Measurements from ENCODE around the gene PCDH15. TPM values are rescaled to one million over a fixed set of nuclear protein-coding genes. Genes with fewer than 3 reads are reported as not detected.

Gene PCDH15
- total RNA-seq, 1 donor from 2014 or later: 26.3 TPM

DNA sequence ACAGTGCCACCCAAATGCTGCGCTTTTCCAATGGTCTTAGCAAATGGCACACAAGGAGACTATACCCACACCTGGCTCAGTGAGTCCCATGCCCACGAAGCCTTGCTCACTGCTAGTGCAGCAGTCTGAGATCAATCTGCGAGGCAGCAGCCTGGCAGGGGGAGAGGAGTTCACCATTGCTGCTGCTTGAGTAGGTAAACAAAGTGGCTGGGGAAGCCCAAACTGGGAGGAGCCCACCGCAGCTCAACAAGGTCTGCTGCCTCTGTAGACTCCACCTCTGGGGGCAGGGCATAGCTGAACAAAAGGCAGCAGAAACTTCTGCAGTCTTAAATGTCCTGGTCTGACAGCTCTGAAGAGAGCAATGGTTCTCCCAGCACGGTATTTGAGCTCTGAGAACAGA lies 891.2 kb downstream of the PCDH15 start:
- Mint-ChIP-seq H3K4me3 (no peak overlapping the region), H3K4me1 (no peaks in the 10 kb centered on the region), H3K9me3 (peaks cover 25% of the 10 kb centered on the region), H3K36me3 (peaks cover 25% of the 10 kb centered on the region), H3K27me3 (ENCODE audit: low read depth) (no peaks in the 10 kb centered on the region), H3K27ac (no peak overlapping the region)
- DNase-seq (ENCODE audit: low spot score in 2 of 2, unreplicated experiment in 2 of 2): no peak
- TF ChIP-seq CTCF (IDR thresholded peaks at IDR 0.05; ENCODE audit: unreplicated experiment): no peak

DNA sequence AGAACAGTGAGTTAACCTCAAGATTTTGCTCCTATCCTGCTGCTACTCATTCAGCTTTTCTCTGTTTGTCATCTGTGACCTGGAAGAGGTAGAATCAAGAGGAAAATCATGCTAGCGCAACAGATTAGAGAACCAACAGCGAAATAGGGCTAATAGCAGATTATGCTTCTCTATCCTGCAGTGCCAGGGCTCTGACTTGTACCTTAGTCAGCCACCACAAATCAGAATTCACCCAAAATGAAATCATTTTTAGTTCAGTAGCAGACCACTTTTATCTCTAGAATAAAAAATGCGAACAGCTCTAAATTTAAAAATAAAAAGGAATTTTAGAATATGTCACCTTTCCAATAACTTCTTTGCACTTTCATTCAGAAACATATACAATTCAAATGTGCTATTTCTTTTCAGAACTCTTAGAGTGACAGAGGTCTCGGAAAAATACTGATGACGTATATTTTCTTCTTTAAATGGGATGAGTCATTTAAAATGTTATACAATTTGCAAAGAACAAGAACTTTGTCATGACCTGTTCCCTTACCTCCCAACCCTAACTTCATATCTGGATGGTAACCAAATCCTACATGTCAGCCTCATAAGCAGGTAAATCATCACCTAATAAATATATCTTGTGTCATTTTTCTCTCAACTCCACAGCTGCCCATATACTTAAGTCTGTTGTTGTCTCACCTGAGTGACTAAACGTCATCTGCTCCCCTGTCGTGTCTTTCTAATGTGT lies 896.4 kb downstream of the PCDH15 start:
- H3K9me3 Mint-ChIP-seq: no peaks in the 10 kb centered on the region
- no peak for DNase-seq (ENCODE audit: low spot score in 2 of 2, unreplicated experiment in 2 of 2)
- H3K27ac Mint-ChIP-seq: no peak overlapping the region
- H3K4me1 Mint-ChIP-seq: peaks cover 5% of the 10 kb centered on the region
- H3K4me3 Mint-ChIP-seq: no peak overlapping the region
- no peak for TF ChIP-seq CTCF (IDR thresholded peaks at IDR 0.05; ENCODE audit: unreplicated experiment)
- no peaks in the 10 kb centered on the region for H3K36me3 Mint-ChIP-seq
- no peaks in the 10 kb centered on the region for H3K27me3 Mint-ChIP-seq (ENCODE audit: low read depth)

GRCh38 chr10:53903756-53904155 lies 897.3 kb downstream of the PCDH15 start:
- TF ChIP-seq CTCF (IDR thresholded peaks at IDR 0.05; ENCODE audit: unreplicated experiment): no peak
- Mint-ChIP-seq H3K27me3 (ENCODE audit: low read depth) (no peaks in the 10 kb centered on the region), H3K27ac (no peak overlapping the region), H3K4me3 (no peak overlapping the region), H3K36me3 (no peaks in the 10 kb centered on the region), H3K9me3 (no peaks in the 10 kb centered on the region), H3K4me1 (peaks cover 5% of the 10 kb centered on the region)
- DNase-seq (ENCODE audit: low spot score in 2 of 2, unreplicated experiment in 2 of 2): no peak

DNA sequence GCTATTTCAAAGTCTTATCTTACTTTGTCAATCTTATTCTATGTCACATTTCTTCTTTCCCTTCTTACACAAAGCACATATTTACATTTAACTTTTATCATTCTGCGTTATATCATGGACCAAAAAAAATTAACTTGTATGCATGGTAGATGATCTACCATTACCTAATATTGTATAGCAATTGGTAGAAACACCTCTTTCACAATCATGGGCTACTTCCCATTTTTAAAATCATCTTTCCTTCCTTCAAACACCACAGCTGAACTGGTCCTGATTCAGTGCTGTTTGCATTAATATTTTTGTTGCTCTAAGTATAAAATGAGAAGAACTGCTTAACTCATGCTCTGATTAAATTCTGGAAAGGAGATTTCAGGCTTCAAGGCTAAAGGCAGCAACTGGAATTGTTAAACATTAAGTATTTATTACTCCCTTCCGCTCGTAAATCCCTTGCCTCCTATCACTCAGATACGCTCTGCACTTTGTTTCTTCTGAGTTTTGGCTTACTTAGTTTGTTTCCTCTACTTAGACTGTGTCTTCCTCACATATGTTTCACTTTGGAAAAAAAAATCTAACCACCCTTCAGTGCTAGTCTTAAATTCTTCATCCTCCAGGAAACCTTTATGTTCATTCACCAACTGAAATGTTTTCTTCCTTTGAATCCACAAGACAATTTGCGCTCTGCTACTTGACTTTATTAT lies 901.4 kb downstream of the PCDH15 start:
- Mint-ChIP-seq H3K9me3 (peaks cover 4% of the 10 kb centered on the region), H3K4me1 (peaks cover 7% of the 10 kb centered on the region), H3K36me3 (no peaks in the 10 kb centered on the region), H3K27ac (no peak overlapping the region), H3K4me3 (no peak overlapping the region), H3K27me3 (ENCODE audit: low read depth) (no peaks in the 10 kb centered on the region)
- no peak for DNase-seq (ENCODE audit: low spot score in 2 of 2, unreplicated experiment in 2 of 2)
- TF ChIP-seq CTCF (IDR thresholded peaks at IDR 0.05; ENCODE audit: unreplicated experiment): no peak

DNA sequence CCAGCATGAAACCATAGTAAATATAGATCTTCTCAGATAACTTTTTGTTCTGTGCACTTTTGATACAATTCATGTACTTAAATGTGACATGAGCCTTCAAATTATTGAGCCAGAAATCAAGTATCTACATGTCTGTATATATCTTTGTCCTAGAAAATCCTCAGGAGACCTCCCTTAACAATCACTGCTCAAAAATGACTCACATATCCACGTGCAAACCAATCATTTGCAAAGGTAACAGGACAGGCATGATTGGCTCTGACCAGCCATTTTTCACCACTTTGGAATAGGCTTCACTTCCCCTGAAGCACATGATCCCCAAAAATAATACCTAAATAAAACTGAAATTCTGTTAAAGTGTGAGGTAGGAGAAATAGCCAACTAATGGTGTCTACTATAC lies 902.5 kb downstream of the PCDH15 start:
- no peak for TF ChIP-seq CTCF (IDR thresholded peaks at IDR 0.05; ENCODE audit: unreplicated experiment)
- Mint-ChIP-seq H3K36me3 (no peaks in the 10 kb centered on the region), H3K4me1 (peaks cover 7% of the 10 kb centered on the region), H3K4me3 (no peak overlapping the region), H3K27ac (no peak overlapping the region), H3K27me3 (ENCODE audit: low read depth) (no peaks in the 10 kb centered on the region), H3K9me3 (peaks cover 4% of the 10 kb centered on the region)
- no peak for DNase-seq (ENCODE audit: low spot score in 2 of 2, unreplicated experiment in 2 of 2)
